CD4-positive, alpha-beta T cell treated with Interleukin-17A for 1 hour (primary cell): Measurements from ENCODE around the gene SLC66A1.

Experiments
- DNase-seq: peaks from one replicate; pipeline ENCODE4 v3.0.0-alpha.2; 2020

Gene SLC66A1

GRCh38 chr1:19344372-19344810 lies 32.3 kb downstream of the SLC66A1 start:
- DNase-seq: peak; percentile 34

- DNase-seq: no peak
Observed at GRCh38 chr1:19344831-19345230, 32.7 kb downstream of the SLC66A1 start.

DNA sequence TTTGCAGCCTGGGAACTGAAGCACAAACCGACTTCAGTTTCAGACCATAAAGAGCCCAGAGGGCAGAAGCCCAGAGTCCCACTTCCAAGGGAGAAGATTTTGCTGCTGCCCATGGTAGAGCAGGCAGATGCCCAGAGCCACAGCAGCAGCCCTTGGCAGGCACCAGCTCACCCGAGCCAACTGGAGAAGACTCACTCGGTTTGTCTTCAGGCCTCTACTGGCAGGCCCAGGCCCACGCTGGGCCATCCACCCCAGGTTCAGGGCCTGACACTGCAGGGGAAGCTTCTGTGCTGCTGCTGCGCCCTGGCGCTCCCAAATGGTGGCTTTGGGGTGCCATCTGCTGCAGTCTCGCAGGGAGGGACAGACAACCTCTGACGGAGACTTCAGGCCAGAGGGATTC lies 33.3 kb downstream of the SLC66A1 start:
- DNase-seq: no peak

DNA sequence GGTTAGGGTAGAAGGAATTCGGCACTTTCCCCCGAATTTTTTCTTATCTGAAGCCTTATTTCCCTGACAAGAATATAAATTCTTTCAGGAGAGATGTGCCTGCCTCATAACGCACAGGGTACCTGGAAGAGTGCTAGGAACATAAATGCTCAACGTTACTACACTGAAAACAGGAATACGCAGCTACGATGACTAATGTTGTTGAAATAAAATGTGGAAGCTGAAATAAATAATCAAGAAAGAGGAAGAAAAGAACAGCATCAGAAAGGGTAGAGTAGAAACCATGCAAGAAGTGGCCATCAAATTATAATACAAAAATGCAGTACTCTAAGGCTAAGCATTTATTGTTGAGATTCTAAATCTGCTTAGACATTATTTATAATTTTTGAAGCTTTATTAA lies 33.9 kb downstream of the SLC66A1 start:
- DNase-seq: no peak

DNA sequence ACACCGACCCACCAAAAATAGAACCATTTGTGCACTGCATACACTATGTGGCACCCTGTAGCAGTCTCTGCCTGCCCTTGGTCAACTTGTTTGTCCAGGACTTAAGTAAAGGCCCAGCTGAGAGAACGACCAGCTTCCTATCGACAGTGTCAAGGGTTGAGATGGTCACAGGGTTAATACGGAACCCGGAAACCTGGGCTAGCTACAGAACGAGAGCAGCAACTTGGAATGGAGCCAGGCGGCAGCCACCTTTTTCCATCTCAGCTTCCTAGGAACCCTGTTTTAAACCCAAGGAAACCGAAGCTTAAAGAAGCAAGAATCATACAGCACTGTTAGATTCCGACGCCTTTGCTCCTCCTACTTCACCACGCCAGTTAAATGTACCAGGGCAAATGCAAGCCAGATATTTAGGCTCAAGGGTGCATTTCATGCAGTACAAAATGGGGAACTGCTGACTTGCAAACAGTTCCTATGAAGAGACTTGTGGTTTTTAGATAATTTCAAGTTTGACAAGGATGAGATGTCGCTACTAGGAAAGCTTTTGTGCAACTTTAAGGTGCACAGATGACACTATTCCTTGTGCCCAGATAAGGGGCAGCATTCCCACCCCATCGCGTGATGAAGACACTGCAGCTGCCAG lies 35.5 kb downstream of the SLC66A1 start:
- DNase-seq: no peak

- no peak for DNase-seq
Observed at GRCh38 chr1:19348441-19349198, 36.5 kb downstream of the SLC66A1 start.

DNA sequence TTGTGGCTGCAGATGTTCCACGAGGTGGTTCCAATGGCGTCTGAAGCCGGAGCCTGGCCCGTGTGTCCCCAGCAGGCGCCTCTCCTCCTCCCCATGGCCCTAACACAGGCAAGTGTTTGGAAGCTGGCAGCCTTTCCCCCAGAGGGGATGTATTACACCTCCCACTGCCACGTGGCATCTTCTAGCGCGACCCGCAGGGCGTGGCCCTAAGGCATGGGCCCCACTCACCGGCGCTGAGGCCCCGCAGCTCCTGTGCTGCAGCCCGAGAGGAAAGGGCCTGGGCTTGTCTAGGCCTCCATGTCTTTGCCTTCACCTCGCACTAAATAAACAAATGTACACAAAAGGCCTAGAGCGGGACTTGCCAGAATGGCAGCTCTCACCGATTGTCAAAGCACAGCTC lies 37.9 kb downstream of the SLC66A1 start:
- DNase-seq: no peak

DNA sequence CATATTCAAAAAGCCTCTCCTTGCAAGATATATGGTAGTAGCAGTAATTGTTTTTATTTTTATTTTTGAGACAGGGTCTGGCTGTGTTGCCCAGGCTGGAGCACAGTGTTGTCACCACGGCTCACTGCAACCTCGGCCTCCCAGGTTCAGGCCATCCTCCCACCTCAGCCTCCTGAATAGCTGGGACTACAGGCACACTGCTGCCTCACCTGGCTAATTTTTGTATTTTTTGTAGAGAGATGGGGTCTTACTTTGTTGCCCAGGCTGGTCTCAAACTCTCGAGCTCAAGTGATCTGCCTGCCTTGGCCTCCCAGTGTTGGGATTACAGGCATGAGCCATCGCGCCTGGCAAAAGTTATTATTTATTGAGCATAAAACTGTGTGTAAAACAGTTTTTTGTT lies 38.4 kb downstream of the SLC66A1 start:
- no peak for DNase-seq

- no peak for DNase-seq
Observed at GRCh38 chr1:19351873-19352272, 39.7 kb downstream of the SLC66A1 start.

GRCh38 chr1:19352839-19353238 lies 40.7 kb downstream of the SLC66A1 start:
- DNase-seq: no peak

DNA sequence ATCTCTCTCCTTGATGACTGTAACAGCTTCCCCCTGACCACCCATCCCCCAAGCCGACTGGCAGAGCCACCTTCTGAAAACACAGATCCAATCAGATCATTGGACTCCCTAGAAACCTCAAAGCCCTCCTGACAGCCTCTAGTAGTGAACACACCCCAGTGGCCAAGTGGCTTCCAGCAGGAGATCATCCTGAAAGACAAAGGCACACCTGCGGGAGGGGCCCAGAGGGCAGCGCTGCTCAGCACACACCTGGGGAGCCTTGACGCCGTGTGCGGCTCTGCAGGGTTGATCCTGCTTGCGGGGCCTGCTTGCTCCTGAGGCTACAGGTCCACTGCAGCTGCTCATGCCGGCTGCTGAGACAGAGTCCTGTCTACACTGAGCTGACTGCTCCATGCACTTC lies 41.5 kb downstream of the SLC66A1 start:
- DNase-seq: no peak

DNA sequence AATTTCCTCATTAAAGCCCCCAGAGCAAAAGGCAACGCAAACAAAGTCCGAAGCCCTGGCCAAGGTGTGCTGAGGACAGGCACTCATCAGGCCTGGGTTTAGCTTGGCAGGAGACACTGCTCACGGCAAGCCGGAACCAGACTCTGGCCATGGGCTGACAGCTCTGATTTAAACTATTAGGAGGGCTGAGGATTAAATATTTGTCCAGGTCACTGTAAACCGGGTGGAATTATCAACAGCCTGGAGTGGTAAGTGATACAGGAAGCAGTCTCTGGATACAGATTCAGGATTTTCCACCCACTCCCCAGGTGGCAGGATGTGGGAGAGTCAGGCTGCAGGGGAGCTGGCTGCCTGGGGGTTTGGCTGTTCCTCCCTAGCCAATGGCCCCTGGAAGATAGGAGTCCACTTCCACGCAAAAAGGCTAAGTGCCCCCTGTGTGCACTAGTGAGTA lies 42.4 kb downstream of the SLC66A1 start:
- no peak for DNase-seq

GRCh38 chr1:19356266-19356665 lies 44.1 kb downstream of the SLC66A1 start:
- no peak for DNase-seq

DNA sequence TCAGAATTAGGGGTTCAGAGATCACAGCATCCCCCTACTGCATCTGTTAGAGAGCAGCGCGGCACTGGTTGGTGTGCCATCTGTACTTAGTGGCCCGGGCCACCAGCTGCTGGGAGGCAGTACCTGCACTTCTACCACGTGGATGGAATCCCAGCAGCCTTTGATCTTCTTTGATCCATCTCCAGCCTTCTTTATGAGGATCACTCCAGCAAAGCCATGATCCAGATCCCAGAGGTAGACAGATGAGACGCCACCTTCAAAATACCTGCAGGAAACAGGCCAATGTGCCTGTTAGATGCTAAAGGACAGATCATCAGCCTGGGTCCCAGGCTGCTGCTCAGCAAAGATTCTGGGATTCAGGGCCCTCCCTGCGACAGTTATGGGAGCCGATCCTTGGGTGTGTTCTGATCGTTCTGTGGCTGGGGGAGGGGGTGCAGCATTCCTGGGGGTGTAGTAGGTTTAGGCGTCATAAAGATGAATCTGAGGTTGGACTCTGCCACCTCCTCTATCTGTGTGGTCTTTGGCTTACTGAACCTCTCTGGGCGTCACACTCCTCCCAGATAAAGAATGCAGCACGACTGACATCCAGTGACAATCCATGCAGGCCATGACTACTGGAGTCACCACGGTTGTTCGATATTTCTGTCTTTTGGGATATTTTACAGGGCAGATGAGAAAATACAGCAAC lies 45.3 kb downstream of the SLC66A1 start:
- no peak for DNase-seq

- no peak for DNase-seq
Observed at GRCh38 chr1:19358710-19359109, 46.6 kb downstream of the SLC66A1 start.

DNA sequence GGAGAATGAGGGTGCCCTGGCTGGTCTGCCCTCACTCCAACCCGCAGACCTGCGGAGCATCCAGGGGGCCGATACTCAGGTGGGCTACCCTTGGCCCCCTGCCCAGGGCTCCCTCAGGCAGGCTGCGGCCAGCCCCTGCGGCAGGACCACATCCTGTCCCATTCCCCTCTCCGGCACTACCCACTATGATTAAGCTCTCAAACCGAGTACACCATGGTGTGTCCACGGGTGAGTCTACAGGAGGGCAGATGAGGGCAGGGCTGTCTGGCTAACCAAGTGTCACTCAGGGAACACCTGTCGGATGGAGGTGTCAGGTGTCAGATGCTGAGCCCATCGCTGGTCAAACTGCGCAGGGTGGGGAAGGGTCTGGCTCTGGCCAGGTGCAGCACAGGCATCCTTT lies 47.2 kb downstream of the SLC66A1 start:
- no peak for DNase-seq

GRCh38 chr1:19360016-19360415 lies 47.9 kb downstream of the SLC66A1 start:
- DNase-seq: no peak

DNA sequence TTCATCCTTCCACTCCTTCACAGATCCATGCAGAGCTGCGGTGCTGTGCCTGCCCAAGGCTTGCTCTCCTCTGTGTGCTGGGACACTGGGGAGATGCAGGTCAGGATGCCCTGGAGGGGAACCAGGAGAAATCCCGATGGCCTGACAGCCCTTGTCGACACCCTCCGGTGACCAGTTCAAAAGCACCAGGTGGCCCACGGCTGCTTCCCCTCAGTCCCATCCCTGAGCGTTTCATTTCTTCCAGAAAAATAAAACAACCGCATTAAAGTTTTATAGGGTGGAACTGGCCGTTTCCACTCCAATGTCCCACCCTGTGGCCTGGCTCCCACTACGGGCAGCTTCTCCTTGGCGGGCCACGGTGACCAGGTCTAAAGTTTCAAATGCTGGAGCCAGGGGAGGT lies 48.3 kb downstream of the SLC66A1 start:
- no peak for DNase-seq

GRCh38 chr1:19360843-19361610 lies 48.9 kb downstream of the SLC66A1 start:
- no peak for DNase-seq

DNA sequence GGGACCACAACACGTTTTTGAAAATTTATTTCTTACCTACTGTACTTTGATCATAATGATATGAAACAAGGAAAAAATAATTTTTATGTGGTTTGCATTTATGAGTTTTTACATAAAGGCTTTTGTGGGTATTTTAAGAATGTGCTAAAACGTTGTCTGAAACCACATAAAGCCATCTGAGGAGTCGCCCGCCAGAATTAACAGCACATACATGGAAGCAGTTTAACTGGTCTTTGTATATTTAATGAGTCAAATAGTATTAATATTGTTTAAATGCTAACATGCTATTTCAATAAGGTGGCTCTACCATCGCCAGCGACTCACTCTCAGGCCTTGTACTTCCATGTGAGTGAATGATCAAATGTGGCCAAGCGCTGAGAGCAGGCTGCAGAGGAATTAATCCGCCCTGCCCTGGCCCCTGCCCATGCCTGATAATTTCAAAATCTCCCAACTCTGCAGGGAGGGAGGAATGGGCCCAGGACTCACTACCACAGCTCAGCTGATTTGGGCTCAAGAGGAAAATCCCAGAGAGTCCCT lies 49.6 kb downstream of the SLC66A1 start:
- no peak for DNase-seq

GRCh38 chr1:19363536-19364152 lies 51.5 kb downstream of the SLC66A1 start:
- no peak for DNase-seq

DNA sequence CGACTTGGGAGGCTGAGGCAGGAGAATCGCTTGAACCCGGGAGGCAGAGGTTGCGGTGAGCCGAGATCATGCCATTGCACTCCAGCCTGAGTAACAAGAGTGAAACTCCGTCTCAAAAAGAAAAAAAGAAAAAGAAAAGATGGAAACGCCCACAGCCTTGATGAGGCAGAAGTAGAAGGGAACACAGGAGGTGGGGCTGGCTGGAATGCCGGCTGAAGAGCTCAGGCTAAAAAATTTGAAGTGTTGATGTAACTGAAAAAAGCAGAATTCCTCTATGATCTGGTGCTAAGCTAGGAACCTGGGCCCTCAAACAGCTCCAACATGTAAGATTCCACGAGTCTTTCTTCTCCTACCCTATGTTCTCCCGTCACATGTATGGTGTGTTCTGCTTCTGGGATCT lies 53.6 kb downstream of the SLC66A1 start:
- DNase-seq: no peak
